Mucosa of rectum (tissue), 2 donors: ENCODE data around the gene MEX3C.

Experiments used
- H3K27ac ChIP-seq, 2 donors: one replicate each; pipeline ENCODE4 v1.7.0; 2013; ENCODE audit warnings: inconsistent platforms in 2 of 2, low read depth in 2 of 2, low read length in 2 of 2
- H3K27me3 ChIP-seq, 2 donors: one replicate each; pipeline ENCODE4 v1.7.0; 2013; ENCODE audit warnings: low read length in 2 of 2; ENCODE audit not compliant: control insufficient read depth in 2 of 2, insufficient read depth in 2 of 2
- H3K36me3 ChIP-seq, 2 donors: one replicate each; pipeline ENCODE4 v1.7.0; 2013; ENCODE audit warnings: low read length in 2 of 2; ENCODE audit not compliant: control insufficient read depth in 2 of 2, insufficient read depth in 2 of 2
- H3K4me1 ChIP-seq, 2 donors: one replicate each; pipeline ENCODE4 v1.7.0; 2013; ENCODE audit warnings: low read length in 2 of 2, mild to moderate bottlenecking in 1 of 2; ENCODE audit not compliant: control insufficient read depth in 2 of 2, insufficient read depth in 2 of 2
- H3K4me3 ChIP-seq, 2 donors: one replicate each; pipeline ENCODE4 v1.7.0; 2013; ENCODE audit warnings: low read length in 2 of 2
- H3K9ac ChIP-seq, 2 donors: one replicate each; pipeline ENCODE4 v1.7.0; 2013; ENCODE audit warnings: low read length in 2 of 2, low read depth in 1 of 2, mild to moderate bottlenecking in 1 of 2
- H3K9me3 ChIP-seq, 2 donors: one replicate each; pipeline ENCODE4 v1.7.0; 2013; ENCODE audit warnings: low read length in 2 of 2; ENCODE audit not compliant: control insufficient read depth in 2 of 2
- donor health status: healthy.
- donor health status: Normal muscosa, but diverticular disease.

Gene MEX3C

GRCh38 chr18:51197661-51198424 is at the start of gene MEX3C:
MEX3C (minus strand) TSS chr18:51197681; CDS start chr18:51197320, 361 bp downstream.
- peak within 1 kb of the TSS; percentile 95 to 98 for H3K4me3 ChIP-seq
- peaks cover 4 to 7% of the 10 kb centered on the region in 2 donors for H3K4me1 ChIP-seq
- H3K9ac ChIP-seq: peak within 1 kb of the TSS; percentile 87 to 95
- no peaks in the 10 kb centered on the region for H3K36me3 ChIP-seq
- H3K27ac ChIP-seq: peak within 1 kb of the TSS; percentile 94 to 99
- H3K9me3 ChIP-seq: no peaks in the 10 kb centered on the region
- H3K27me3 ChIP-seq: no peaks in the 10 kb centered on the region

DNA sequence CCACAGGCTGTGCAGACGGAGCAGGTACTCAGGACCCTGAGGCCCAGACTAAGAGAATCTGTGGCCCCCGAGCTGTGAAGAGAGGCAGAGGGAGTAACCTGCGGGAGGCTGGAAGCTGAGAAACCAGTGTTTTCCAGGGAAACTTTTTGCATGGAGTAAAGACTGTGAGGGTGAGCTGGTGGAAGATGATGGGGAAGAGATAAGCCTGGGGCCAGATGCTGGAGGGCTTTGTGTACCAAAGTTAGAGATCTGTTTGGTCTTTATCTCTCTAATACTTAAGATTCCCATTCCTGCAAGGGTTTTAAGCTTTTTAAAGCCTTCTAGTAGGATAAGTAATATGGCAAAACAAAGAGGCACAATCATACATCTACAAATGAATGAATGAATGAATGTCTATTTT is 43.7 kb upstream of the MEX3C start:
- no peaks in the 10 kb centered on the region for H3K36me3 ChIP-seq
- no peaks in the 10 kb centered on the region for H3K4me1 ChIP-seq
- no peaks in the 10 kb centered on the region for H3K9me3 ChIP-seq
- H3K27me3 ChIP-seq: no peaks in the 10 kb centered on the region
- H3K4me3 ChIP-seq: no peak overlapping the region
- no peak overlapping the region for H3K9ac ChIP-seq
- H3K27ac ChIP-seq: no peak overlapping the region

- Histone ChIP-seq H3K9me3 (no peaks in the 10 kb centered on the region), H3K4me1 (no peaks in the 10 kb centered on the region), H3K4me3 (no peak overlapping the region), H3K27me3 (peaks cover 0 to 2% of the 10 kb centered on the region in 2 donors), H3K9ac (no peak overlapping the region), H3K36me3 (no peaks in the 10 kb centered on the region), H3K27ac (no peak overlapping the region)
These were observed 38.7 kb upstream of the MEX3C start for GRCh38 chr18:51236225-51236624.

DNA sequence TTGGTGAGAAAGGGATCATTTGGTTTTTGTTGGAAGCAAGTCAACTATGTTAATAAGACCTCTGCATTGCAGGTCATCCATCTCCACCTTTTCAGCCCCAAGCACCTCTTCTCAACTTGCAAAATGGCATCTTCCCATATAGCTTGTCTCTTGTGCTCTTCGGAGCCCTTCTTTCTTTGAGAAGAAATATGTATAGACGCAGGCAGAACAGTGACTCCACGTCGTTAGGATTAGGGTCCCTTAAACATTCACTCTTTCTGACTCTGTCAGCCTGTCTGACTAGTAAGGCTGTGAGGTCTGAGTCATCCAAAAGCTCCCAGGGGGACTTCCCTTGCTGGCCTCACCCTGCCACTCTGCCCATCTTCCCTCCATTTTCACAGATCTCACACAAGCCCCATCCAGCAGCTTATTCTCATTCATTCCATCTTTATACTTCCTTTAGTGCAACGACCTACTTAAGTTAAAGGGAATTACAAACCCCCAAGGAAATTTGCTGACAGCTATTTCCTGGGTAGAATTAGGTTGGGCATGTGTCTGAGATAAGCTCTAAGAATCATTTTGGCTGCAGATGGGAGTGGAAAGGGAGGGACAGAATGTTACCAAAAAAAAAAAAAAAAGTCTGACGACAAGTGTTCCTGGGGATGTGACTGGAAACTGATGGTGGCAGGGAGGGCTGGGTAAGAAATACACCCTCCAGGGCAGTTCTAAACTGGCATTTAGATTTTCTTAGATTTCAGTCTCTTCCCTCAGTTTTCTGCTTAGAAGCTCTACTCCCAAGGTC is 37.7 kb upstream of the MEX3C start:
- no peaks in the 10 kb centered on the region for H3K36me3 ChIP-seq
- H3K27ac ChIP-seq: no peak overlapping the region
- H3K9ac ChIP-seq: no peak overlapping the region
- no peak overlapping the region for H3K4me3 ChIP-seq
- H3K27me3 ChIP-seq: peaks cover 0 to 2% of the 10 kb centered on the region in 2 donors
- H3K9me3 ChIP-seq: no peaks in the 10 kb centered on the region
- H3K4me1 ChIP-seq: no peaks in the 10 kb centered on the region

DNA sequence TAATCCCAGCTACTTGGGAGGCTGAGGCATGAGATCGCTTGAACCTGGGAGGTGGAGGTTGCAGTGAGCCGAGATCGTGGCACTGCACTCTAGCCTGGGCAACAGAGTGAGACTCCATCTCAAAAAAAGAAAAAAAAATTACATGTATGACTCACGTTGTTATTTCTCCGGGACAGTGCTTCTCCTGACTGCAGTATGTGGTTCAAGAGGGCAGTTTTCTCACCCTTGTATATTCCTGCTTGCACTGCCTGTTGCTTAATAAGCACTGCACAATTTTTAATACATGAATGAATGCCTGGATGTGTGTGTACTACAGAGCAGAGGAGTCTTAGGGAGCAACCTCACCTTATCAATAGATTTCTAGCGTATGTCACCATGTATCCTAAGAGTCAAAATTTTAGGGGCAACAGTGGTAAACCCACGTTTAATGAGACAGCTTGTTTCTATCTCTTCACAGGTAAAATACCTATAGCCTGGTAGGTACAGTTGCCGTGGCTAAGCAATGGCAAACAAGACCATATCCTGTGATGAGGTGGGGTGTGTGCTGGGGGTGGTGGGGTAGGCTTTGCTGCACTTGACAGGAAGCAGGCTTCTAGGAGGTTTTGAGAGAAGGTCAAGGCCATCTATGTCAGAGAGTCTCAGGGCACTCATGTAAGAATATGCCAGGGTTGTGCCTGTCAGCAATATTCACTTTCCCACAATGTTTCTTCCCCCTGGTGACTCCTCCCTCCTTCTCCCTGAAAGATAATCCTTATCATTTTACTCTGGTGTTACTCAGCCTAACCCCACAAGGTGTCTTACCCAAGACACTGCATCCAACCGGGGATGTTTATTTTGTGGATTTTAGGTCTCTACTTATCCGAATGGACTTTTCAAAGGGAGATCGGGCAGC is 36.9 kb upstream of the MEX3C start:
- Histone ChIP-seq H3K27me3 (peaks cover 0 to 2% of the 10 kb centered on the region in 2 donors), H3K9ac (no peak overlapping the region), H3K27ac (no peak overlapping the region), H3K36me3 (no peaks in the 10 kb centered on the region), H3K4me3 (no peak overlapping the region), H3K9me3 (no peaks in the 10 kb centered on the region), H3K4me1 (no peaks in the 10 kb centered on the region)

- H3K27me3 ChIP-seq: peaks cover 0 to 2% of the 10 kb centered on the region in 2 donors
These were observed 31.8 kb upstream of the MEX3C start for GRCh38 chr18:51229328-51229727.

GRCh38 chr18:51227660-51228059 is 30.2 kb upstream of the MEX3C start:
- H3K27ac ChIP-seq: no peak overlapping the region
- H3K9me3 ChIP-seq: no peaks in the 10 kb centered on the region
- no peak overlapping the region for H3K9ac ChIP-seq
- H3K4me1 ChIP-seq: no peaks in the 10 kb centered on the region
- H3K36me3 ChIP-seq: no peaks in the 10 kb centered on the region
- peaks cover 0 to 2% of the 10 kb centered on the region in 2 donors for H3K27me3 ChIP-seq
- no peak overlapping the region for H3K4me3 ChIP-seq

More at GRCh38 chr18:51229328-51229727, 31.8 kb upstream of the MEX3C start:
- H3K4me3 ChIP-seq: no peak overlapping the region
- H3K9ac ChIP-seq: no peak overlapping the region
- no peak overlapping the region for H3K27ac ChIP-seq
- no peaks in the 10 kb centered on the region for H3K9me3 ChIP-seq
- no peaks in the 10 kb centered on the region for H3K4me1 ChIP-seq
- H3K36me3 ChIP-seq: no peaks in the 10 kb centered on the region

DNA sequence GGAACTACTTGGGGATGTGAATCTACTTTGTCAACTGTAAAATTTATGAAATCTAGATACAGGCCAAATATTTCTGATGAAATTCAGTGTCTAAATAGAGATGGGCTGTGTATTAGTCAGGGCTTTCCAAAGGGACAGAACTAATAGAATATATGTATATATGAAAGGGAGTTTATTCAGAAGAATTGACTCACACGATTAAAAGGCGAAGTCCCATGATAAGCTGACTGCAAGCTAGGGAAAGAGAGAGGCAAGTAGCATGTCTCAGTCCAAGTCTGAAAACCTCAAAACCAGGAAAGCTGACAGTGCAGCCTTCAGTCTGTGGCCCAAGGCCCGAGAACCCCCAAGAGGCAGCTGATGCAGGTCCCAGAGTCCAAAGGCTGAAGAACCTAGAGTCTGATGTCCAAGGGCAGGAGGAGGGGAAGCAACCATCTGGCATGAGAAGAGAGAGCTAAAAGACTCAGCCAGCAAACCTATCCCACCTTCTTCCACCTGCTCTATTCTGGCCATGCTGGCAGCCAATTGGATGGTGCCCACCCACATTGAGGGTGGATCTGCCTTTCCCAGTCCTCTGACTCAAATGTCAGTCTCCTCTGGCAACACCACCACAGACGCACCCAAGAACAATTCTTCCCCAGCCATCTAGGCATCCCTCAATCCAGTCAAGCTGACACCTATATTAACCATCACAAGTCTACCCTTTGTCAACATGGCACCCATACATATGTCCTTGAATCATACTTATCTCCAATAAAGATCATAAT is 29.3 kb upstream of the MEX3C start:
- no peaks in the 10 kb centered on the region for H3K4me1 ChIP-seq
- no peak overlapping the region for H3K4me3 ChIP-seq
- H3K9me3 ChIP-seq: no peaks in the 10 kb centered on the region
- H3K36me3 ChIP-seq: no peaks in the 10 kb centered on the region
- no peak overlapping the region for H3K27ac ChIP-seq
- H3K9ac ChIP-seq: no peak overlapping the region
- H3K27me3 ChIP-seq: no peaks in the 10 kb centered on the region

DNA sequence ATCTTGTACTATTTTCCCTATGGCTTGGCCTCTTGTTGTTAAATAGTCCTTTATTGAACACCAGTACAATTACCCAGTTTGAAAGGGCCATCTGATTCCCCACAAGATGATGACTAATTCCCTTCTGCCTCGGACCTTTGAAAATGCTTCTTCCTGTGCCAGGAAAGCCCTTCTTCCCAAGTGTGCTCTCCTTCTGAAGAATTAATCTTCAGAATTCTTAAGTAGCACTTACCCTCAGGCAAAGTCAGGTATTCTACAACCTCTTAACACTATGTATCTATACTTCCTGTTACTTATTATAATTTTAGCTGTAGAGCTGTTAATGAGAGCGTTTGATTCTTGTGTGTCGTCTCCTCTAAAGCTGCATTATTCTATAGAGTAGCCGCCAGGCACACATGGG is 28.6 kb upstream of the MEX3C start:
- no peak overlapping the region for H3K4me3 ChIP-seq
- no peak overlapping the region for H3K27ac ChIP-seq
- no peaks in the 10 kb centered on the region for H3K36me3 ChIP-seq
- H3K4me1 ChIP-seq: no peaks in the 10 kb centered on the region
- H3K9ac ChIP-seq: no peak overlapping the region
- H3K27me3 ChIP-seq: no peaks in the 10 kb centered on the region
- H3K9me3 ChIP-seq: no peaks in the 10 kb centered on the region
